Activated naive CD4-positive, alpha-beta T cell treated with anti-CD3 and anti-CD28 coated beads, Interleukin-2, amount 50 U/mL, for 72 hours (primary cell): ENCODE measurements around the gene EN1. TPM values are rescaled to one million over a fixed set of nuclear protein-coding genes. Genes with fewer than 3 reads are reported as not detected.

ENCODE experiments used
- ATAC-seq, 2 donors: fragments of 150-1000 bp; cut with Tn5 transposase; 2 replicates each; pipeline ENCODE4 v1.10.0; 2021; ENCODE audit warnings: mild to moderate bottlenecking in 2 of 2, moderate library complexity in 2 of 2
- DNase-seq, 2 donors: peaks; one replicate each; pipeline ENCODE4 v3.0.0; 2021 to 2022; ENCODE audit warnings: low spot score in 2 of 2
- H3K27ac Mint-ChIP-seq, 2 donors: one replicate each; pipeline ENCODE4 v1.8.0; 2022; ENCODE audit warnings: mild to moderate bottlenecking in 2 of 2, mixed read lengths in 2 of 2
- H3K36me3 Mint-ChIP-seq, 2 donors: one replicate each; pipeline ENCODE4 v1.8.0; 2022; ENCODE audit warnings: mixed read lengths in 2 of 2
- H3K9me3 Mint-ChIP-seq, 2 donors: one replicate each; pipeline ENCODE4 v1.8.0; 2022; ENCODE audit warnings: mixed read lengths in 2 of 2
- total RNA-seq, 2 donors: library from RNA; stranded (reverse); gene quantifications; one replicate each; pipeline ENCODE4 v1.2.3, GENCODE V29; 2022

Gene EN1
- total RNA-seq, 2 donors from 2014 or later: not detected

- Mint-ChIP-seq H3K36me3 (peaks cover 0 to 33% of the 10 kb centered on the region in 2 donors), H3K9me3 (no peaks in the 10 kb centered on the region), H3K27ac (peak overlapping the region in 1 of 2 donors; percentile 81)
- DNase-seq (peak in 1 of 2 donors; percentile 22), ATAC-seq (no peak)
Observed at GRCh38 chr2:118848381-118849225, 1.2 kb upstream of the EN1 start.

GRCh38 chr2:118847762-118848172 lies 319 bp upstream of the EN1 start:
- peak in 1 of 2 donors; percentile 25 for ATAC-seq

GRCh38 chr2:118846442-118846952 lies 951 bp downstream of the EN1 start:
- Mint-ChIP-seq H3K27ac (no peak overlapping the region), H3K36me3 (peaks cover 0 to 26% of the 10 kb centered on the region in 2 donors), H3K9me3 (no peaks in the 10 kb centered on the region)
- DNase-seq (no peak), ATAC-seq (no peak)

More at GRCh38 chr2:118847762-118848172, 319 bp upstream of the EN1 start:
- DNase-seq: no peak
- Mint-ChIP-seq H3K36me3 (peaks cover 0 to 28% of the 10 kb centered on the region in 2 donors), H3K9me3 (no peaks in the 10 kb centered on the region), H3K27ac (peak overlapping the region in 1 of 2 donors; percentile 36)

- Mint-ChIP-seq H3K9me3 (no peaks in the 10 kb centered on the region), H3K36me3 (peaks cover 0 to 22% of the 10 kb centered on the region in 2 donors), H3K27ac (peak overlapping the region in 1 of 2 donors; percentile 77)
- ATAC-seq: no peak
- no peak for DNase-seq
Observed at GRCh38 chr2:118845522-118846441, 1.7 kb downstream of the EN1 start.

- Mint-ChIP-seq H3K27ac (no peak overlapping the region), H3K9me3 (no peaks in the 10 kb centered on the region), H3K36me3 (peaks cover 0 to 23% of the 10 kb centered on the region in 2 donors)
- ATAC-seq: no peak
- DNase-seq: no peak
Observed at GRCh38 chr2:118845005-118845521, 2.4 kb downstream of the EN1 start.

- Mint-ChIP-seq H3K9me3 (no peaks in the 10 kb centered on the region), H3K27ac (no peak overlapping the region), H3K36me3 (peaks cover 0 to 23% of the 10 kb centered on the region in 2 donors)
- ATAC-seq (no peak), DNase-seq (no peak)
Observed at GRCh38 chr2:118844261-118845004, 3.0 kb downstream of the EN1 start.

- Mint-ChIP-seq H3K27ac (peak overlapping the region in 1 of 2 donors; percentile 36), H3K36me3 (peaks cover 0 to 18% of the 10 kb centered on the region in 2 donors), H3K9me3 (no peaks in the 10 kb centered on the region)
- no peak for DNase-seq
- no peak for ATAC-seq
Observed at GRCh38 chr2:118843483-118844132, 3.8 kb downstream of the EN1 start.

GRCh38 chr2:118842661-118843482 lies 4.6 kb downstream of the EN1 start:
- ATAC-seq: no peak
- H3K27ac Mint-ChIP-seq: no peak overlapping the region
- H3K9me3 Mint-ChIP-seq: no peaks in the 10 kb centered on the region
- H3K36me3 Mint-ChIP-seq: peaks cover 0 to 18% of the 10 kb centered on the region in 2 donors
- DNase-seq: no peak

GRCh38 chr2:118841828-118842461 lies 5.5 kb downstream of the EN1 start:
- no peak overlapping the region for H3K27ac Mint-ChIP-seq
- peaks cover 0 to 18% of the 10 kb centered on the region in 2 donors for H3K36me3 Mint-ChIP-seq
- ATAC-seq: peak in 1 of 2 donors; percentile 11
- DNase-seq: no peak
- no peaks in the 10 kb centered on the region for H3K9me3 Mint-ChIP-seq

- Mint-ChIP-seq H3K9me3 (no peaks in the 10 kb centered on the region), H3K36me3 (peaks cover 0 to 18% of the 10 kb centered on the region in 2 donors), H3K27ac (peak overlapping the region in 1 of 2 donors; percentile 44)
- DNase-seq (no peak), ATAC-seq (no peak)
Observed at GRCh38 chr2:118841450-118841827, 6.0 kb downstream of the EN1 start.

- H3K36me3 Mint-ChIP-seq: peaks cover 0 to 9% of the 10 kb centered on the region in 2 donors
- DNase-seq: no peak
- H3K9me3 Mint-ChIP-seq: no peaks in the 10 kb centered on the region
- no peak for ATAC-seq
- H3K27ac Mint-ChIP-seq: no peak overlapping the region
Observed at GRCh38 chr2:118838741-118839455, 8.6 kb downstream of the EN1 start.

GRCh38 chr2:118837621-118838020 lies 9.8 kb downstream of the EN1 start:
- Mint-ChIP-seq H3K36me3 (peaks cover 0 to 12% of the 10 kb centered on the region in 2 donors), H3K27ac (no peak overlapping the region), H3K9me3 (no peaks in the 10 kb centered on the region)
- no peak for DNase-seq
- no peak for ATAC-seq

- H3K9me3 Mint-ChIP-seq: no peaks in the 10 kb centered on the region
- DNase-seq (no peak), ATAC-seq (no peak)
- H3K27ac Mint-ChIP-seq: no peak overlapping the region
- peaks cover 0 to 15% of the 10 kb centered on the region in 2 donors for H3K36me3 Mint-ChIP-seq
Observed at GRCh38 chr2:118837067-118837466, 10.4 kb downstream of the EN1 start.

GRCh38 chr2:118836411-118836930 lies 11.0 kb downstream of the EN1 start:
- DNase-seq (no peak), ATAC-seq (no peak)
- Mint-ChIP-seq H3K27ac (no peak overlapping the region), H3K9me3 (no peaks in the 10 kb centered on the region), H3K36me3 (peaks cover 0 to 16% of the 10 kb centered on the region in 2 donors)
